GM19397 (cell line): ENCODE data around the gene SEPTIN12.
A peak's percentile ranks its signal among the peaks of the same experiment; 100 is the strongest.
"Not testable (repeated sequence)": the region's sequence is repeated elsewhere in the genome, so short reads cannot be mapped to it uniquely, and the experiment has no call there.

Source experiments
- ATAC-seq: cut with Tn5 transposase; IDR thresholded peaks from one replicate; pipeline ENCODE4 v1.9.1; 2021; ENCODE audit warnings: mild to moderate bottlenecking, moderate library complexity; ENCODE audit not compliant: unreplicated experiment

Gene SEPTIN12

DNA sequence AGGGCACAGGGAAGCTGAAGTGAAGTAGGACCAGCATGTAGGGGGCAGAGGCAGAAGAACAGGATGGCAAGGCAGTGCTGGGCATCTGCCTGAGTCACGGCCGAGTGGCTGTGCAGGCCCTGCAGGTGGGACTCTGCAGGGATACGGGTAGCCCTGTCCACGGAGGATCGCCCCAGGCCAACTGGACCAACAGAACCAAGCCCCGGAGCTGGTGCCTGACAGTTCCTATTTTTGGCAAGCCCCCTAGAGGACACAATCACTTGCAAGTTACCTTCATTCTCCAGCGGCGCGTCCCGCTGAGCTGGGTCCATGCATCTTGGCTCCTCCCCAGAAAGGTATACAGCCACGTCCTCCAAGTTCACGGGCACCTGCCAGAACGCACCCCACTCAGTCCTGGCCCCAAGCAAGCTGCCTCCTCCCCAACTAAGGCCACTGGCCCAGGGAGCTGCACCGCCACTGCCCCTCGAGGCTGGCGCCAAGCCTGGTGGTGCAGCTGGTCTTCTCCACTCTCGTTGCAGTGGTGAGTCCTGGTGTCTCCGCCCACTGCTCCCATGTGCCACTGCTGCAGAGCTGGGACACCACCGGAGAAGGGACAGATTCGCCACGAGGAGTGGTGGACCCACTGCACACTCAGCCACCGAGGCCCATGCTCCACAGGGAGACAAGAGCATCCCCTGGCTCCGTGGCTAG, 27.8 kb downstream of the SEPTIN12 start:
- no peak for ATAC-seq

DNA sequence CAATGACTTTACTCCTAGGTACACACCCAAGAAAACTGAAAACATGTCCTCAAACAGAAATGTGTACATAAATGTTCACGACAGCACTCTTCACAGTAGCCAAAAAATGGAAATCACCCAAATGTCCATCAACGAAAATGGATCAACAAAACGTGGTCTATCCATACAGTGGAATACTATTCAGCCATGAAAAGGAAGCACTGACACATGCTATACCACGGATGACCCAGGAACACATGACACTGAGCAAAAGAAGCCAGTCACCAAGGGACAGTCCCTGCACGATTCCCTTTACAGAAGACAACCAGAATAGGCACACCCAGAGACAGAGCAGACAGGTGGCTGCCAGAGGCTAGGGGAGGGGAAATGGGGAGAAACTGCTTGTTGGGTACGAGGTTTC, 32.5 kb downstream of the SEPTIN12 start:
- ATAC-seq, result no peak

DNA sequence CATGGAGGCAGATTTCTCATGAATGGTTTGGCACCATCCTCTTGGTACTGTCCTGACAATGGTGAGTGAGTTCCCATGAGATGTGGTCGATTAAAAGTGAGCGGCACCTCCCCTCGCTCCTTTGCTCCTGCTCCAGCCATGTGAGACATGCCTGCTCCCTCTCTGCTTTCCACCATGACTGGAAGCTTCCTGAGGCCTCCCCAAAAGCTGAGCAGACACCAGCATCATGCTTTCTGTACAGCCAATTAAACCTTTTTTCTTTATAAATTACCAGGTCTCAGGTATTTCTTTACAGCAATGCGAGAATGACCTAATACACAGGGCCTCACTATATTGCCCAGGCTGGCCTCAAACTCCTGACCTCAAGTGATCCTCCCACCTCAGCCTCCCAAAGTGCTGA, 33.3 kb downstream of the SEPTIN12 start:
- ATAC-seq, result no peak

GRCh38 chr16:4753227-4753626, 34.9 kb downstream of the SEPTIN12 start:
- ATAC-seq, result no peak

DNA sequence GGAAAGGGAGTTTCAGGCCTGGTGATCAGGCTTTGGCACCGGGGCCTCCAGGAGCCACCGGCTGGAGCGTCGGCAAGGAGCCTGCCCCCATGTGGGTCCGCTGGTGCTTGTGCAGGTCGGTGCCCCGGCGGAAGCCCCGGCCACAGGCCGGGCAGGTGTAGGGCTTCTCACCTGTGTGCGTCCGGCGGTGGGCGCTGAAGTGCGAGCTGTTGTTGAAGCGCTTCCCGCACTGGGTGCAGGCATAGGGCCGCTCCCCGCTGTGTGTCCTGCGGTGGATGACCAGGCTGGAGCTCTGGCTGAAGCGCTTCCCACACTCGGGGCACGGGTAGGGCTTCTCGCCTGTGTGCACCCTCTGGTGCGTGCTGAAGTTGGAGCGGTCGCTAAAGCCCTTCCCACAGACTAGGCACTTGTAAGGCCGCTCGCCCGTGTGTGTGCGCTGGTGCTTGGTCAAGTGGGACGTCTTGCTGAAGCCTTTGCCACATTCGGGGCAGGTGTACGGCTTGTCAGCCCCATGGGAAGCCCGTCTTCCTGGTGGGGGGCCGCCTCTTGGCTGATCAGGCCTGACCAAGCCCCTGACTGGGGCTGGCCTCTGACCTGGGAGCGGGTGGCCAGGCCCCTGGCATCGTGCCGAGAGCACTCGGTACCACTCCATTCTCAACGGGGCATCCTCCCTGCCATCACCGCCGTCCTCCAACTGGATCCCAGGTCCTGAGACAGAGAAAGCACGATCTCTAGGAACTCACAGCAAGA, 35.6 kb downstream of the SEPTIN12 start:
- ATAC-seq, result no peak

- no peak for ATAC-seq
Measured at GRCh38 chr16:4750896-4751295, 37.2 kb downstream of the SEPTIN12 start.

GRCh38 chr16:4749700-4750257, 38.4 kb downstream of the SEPTIN12 start:
- ATAC-seq, result no peak

GRCh38 chr16:4748682-4749411, 39.3 kb downstream of the SEPTIN12 start:
- no peak for ATAC-seq

- no peak for ATAC-seq
Measured at GRCh38 chr16:4747906-4748681, 40.1 kb downstream of the SEPTIN12 start.

GRCh38 chr16:4746991-4747574, 41.1 kb downstream of the SEPTIN12 start:
- ATAC-seq, result no peak

DNA sequence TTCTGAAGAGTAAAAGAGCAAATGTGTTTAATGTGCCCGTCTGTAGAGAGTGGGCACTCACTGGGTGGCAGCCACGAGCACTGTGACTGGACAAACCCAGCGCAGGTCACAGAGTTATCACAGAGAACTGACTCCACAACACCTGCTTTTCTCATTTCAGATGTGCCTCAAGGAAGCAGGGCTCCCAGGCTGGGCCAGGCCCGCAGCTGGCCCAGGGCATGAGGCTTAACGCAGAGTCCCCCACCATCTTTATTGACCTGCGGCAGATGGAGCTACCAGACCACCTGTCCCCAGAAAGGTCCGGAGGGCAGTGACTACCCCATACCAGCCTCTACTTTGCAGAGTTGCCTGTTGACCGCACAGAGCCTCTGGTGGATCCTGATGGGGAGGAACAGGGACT, 41.9 kb downstream of the SEPTIN12 start:
- no peak for ATAC-seq

DNA sequence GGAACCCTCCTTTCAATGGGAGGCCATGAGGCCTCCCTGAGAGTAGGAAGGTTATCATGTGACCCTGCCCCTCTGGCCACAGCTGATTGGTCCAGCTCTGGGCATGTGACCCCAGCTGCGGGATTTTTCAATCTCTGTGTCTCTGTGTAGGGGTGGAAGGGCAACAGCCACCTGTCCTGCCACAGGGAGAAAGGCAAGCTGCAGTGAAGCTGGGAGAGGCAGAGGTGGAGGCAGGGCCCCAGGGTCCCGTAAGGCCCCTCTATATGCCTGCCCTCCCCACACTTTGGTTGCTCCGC, 42.9 kb downstream of the SEPTIN12 start:
- no peak for ATAC-seq

DNA sequence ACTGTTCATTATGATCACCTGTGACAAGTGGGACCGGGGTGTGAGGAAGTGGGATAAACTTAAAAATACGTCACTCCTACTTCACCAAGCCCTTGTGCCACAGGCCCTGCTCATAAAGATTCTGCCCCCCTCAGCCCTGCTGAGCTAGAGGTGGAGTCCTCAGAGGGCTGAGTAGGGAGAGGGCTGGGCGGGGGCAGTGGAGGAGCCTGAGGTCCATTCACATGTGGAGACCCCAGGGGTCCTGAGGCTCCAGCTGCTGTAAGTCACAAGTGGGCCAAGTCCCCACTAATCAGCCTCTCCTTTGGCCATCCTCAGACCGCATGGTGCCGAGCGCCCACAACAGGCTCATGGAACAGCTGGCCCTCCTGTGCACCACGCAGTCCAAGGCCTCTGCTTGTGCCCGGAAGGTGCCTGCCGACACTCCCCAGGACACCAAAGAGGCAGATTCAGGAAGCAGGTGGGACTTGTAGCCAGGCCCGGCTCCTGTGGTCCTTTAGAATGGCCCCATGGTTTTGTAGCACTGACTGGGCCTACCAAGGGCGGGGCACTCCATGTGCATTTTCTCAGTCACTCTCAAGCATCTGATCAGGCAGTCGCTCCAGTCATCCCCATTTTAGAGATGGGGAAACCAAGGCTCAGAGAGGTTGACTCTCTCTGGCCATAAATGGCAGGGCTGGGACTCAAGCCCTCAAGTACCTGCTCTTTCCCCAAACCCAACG, 43.4 kb downstream of the SEPTIN12 start:
- no peak for ATAC-seq

GRCh38 chr16:4743226-4743878, 44.8 kb downstream of the SEPTIN12 start:
- ATAC-seq, result no peak

- not testable (repeated sequence) for ATAC-seq
Measured at GRCh38 chr16:4738370-4738769, 49.8 kb downstream of the SEPTIN12 start.

GRCh38 chr16:4737545-4737944, 50.6 kb downstream of the SEPTIN12 start:
- no peak for ATAC-seq

- no peak for ATAC-seq
Measured at GRCh38 chr16:4736546-4736945, 51.6 kb downstream of the SEPTIN12 start.

GRCh38 chr16:4734730-4735535, 53.2 kb downstream of the SEPTIN12 start:
- peak; percentile 61 for ATAC-seq
